Keratinocyte (primary cell): ENCODE measurements around the gene CLDN5. TPM values are rescaled to one million over a fixed set of nuclear protein-coding genes. Genes with fewer than 3 reads are reported as not detected.

Experiments used
- DNase-seq: peaks from one replicate; pipeline ENCODE4 v3.0.0-alpha.2; 2011; ENCODE audit warnings: low read depth, missing footprints, low spot score
- FAIRE-seq: peaks from 2 replicates; lab custom pipeline; 2011; peaks lifted over from hg19 to GRCh38; lab: Jason Lieb, UNC
- H2AFZ ChIP-seq: 2 replicates; pipeline ENCODE4 v1.6.0; 2012; ENCODE audit warnings: low read length, control low read depth, inconsistent platforms; ENCODE audit not compliant: control insufficient read depth
- H3K27ac ChIP-seq: 2 replicates; pipeline ENCODE4 v1.5.1; 2011; ENCODE audit warnings: low read length; ENCODE audit not compliant: control insufficient read depth, insufficient read depth
- H3K27me3 ChIP-seq: 3 replicates; pipeline ENCODE4 v1.6.0; 2011; ENCODE audit warnings: low read length; ENCODE audit not compliant: control insufficient read depth, insufficient read depth; ENCODE audit errors: extremely low read depth
- H3K36me3 ChIP-seq, 2 experiments: 2 replicates in 1 of 2; 3 replicates in 1 of 2; pipeline ENCODE4 v1.5.1; 2011; ENCODE audit warnings: low read length in 2 of 2, mild to moderate bottlenecking in 1 of 2; ENCODE audit not compliant: control insufficient read depth in 2 of 2, insufficient read depth in 2 of 2; ENCODE audit errors: extremely low read depth in 1 of 2
- H3K4me1 ChIP-seq: 3 replicates; pipeline ENCODE4 v1.5.1; 2011; ENCODE audit warnings: low read length; ENCODE audit not compliant: control insufficient read depth, insufficient read depth; ENCODE audit errors: extremely low read depth
- H3K4me2 ChIP-seq: 3 replicates; pipeline ENCODE4 v1.6.0; 2011; ENCODE audit warnings: low read depth, low read length; ENCODE audit not compliant: control insufficient read depth, insufficient read depth; ENCODE audit errors: extremely low read depth
- H3K4me3 ChIP-seq, 3 experiments: fragments of 200-600 bp in 1 of 3; sonication (generic) in 1 of 3; 2 replicates in 2 of 3; 3 replicates in 1 of 3; pipeline ENCODE4 v1.5.1; 2011 to 2016; ENCODE audit warnings: low read length in 3 of 3, mild to moderate bottlenecking in 3 of 3, control low read depth in 2 of 3, inconsistent platforms in 1 of 3, low read depth in 1 of 3, mixed read lengths in 1 of 3, mixed run types in 1 of 3, moderate library complexity in 1 of 3; ENCODE audit not compliant: control insufficient read depth in 2 of 3, insufficient read depth in 2 of 3; ENCODE audit errors: extremely low read depth in 1 of 3
- H3K79me2 ChIP-seq: 2 replicates; pipeline ENCODE4 v1.6.0; 2012; ENCODE audit warnings: low read length; ENCODE audit not compliant: control insufficient read depth, insufficient read depth
- H3K9ac ChIP-seq: 3 replicates; pipeline ENCODE4 v1.6.0; 2011; ENCODE audit warnings: low read length; ENCODE audit not compliant: control insufficient read depth, insufficient read depth; ENCODE audit errors: extremely low read depth
- H3K9me1 ChIP-seq: 3 replicates; pipeline ENCODE4 v1.6.0; 2011; ENCODE audit warnings: low read length; ENCODE audit not compliant: control insufficient read depth, insufficient read depth; ENCODE audit errors: extremely low read depth
- H3K9me3 ChIP-seq: 2 replicates; pipeline ENCODE4 v1.5.1; 2012; ENCODE audit warnings: low read depth, low read length; ENCODE audit not compliant: control insufficient read depth
- H4K20me1 ChIP-seq: 3 replicates; pipeline ENCODE4 v1.6.0; 2011; ENCODE audit warnings: low read length; ENCODE audit not compliant: control insufficient read depth, insufficient read depth; ENCODE audit errors: extremely low read depth
- CTCF ChIP-seq, 3 experiments: IDR thresholded peaks in 1 of 3; conservative IDR thresholded peaks in 1 of 3; optimal IDR thresholded peaks in 1 of 3; 2 replicates in 2 of 3; 3 replicates in 1 of 3; pipeline versions ENCODE3 to v1.5.1; 2011; ENCODE audit warnings: low read length in 3 of 3, mild to moderate bottlenecking in 3 of 3, moderate library complexity in 2 of 3, control low read depth in 1 of 3, inconsistent platforms in 1 of 3; ENCODE audit not compliant: insufficient read depth in 2 of 3; ENCODE audit errors: extremely low read depth in 1 of 3
- EZH2 ChIP-seq: IDR thresholded peaks from one replicate; pipeline ENCODE4 v1.6.1; 2012; ENCODE audit warnings: inconsistent platforms, mild to moderate bottlenecking, low read length, moderate library complexity
- dilution Hi-C: fragments of 300-500 bp; cut with MboI; formaldehyde crosslinking; loops from one replicate; pipeline ENCODE4 v1.7.0; 2020; ENCODE audit warnings: low sequenced_read_pairs; ENCODE audit not compliant: extremely low pct_ligation_motif_present
- polyA plus RNA-seq, 5 experiments: library from polyadenylated mRNA; depleted of rRNA in 3 of 5; stranded (reverse) in 3 of 5; stranded (forward) in 1 of 5; unstranded in 1 of 5; fragments of >200 nt; gene quantifications; 1 replicate in 1 of 5; 2 replicates in 3 of 5; 3 replicates in 1 of 5; pipeline versions ENCODE4 v1.2.1 to v1.2.3, GENCODE V29; 2011 to 2012; ENCODE audit warnings: missing spikeins in 2 of 5, low read depth in 1 of 5, low replicate concordance in 1 of 5

Gene CLDN5
- polyA plus RNA-seq, 1 donor (not counting 4 experiments of a cell fraction or from before 2014, with no cell fraction given) = not detected

DNA sequence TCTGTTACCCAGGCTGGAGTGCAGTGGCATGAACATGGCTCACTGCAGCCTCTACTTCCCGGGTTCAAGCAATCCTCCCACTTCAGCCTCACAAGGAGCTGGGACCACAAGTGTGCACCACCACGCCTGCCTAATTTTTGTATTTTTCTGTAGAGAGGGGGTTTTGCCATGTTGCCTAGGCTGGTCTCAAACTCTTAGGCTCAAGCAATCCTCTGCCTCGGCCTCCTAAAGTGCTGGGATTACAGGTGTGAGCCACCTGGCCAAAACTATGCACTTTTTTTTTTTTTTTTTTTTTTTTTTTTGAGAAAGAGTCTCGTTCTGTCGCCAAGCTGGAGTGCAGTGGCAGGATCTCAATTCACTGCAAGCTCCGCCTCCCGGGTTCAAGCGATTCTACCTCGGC lies 12.4 kb upstream of the CLDN5 start:
- FAIRE-seq = no peak
- dilution Hi-C loops = no loop called here
- H3K27ac ChIP-seq = no peak overlapping the region

DNA sequence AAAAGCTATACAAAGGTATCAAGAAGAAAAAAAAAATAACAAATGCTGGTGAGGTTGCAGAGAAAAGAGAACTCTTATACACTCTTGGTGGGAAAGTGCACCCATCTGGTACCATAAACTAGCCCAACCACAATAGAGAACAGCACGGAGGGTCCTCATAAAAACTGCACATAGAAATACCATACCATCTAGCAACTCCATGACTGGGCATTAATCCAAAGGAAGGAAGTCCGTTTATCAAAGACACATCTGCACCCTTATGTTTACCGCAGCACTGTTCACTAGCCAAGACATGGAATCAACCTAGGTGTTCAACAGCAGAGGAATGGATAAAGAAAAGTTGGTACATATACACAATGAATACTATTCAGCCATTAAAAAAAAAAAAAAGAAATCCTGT lies 10.8 kb upstream of the CLDN5 start:
- no peak for TF ChIP-seq CTCF (optimal IDR thresholded peaks at IDR 0.05 in 1 of 3, IDR thresholded peaks at IDR 0.05 in 1 of 3, conservative IDR thresholded peaks at IDR 0.05 in 1 of 3; ENCODE audit: extremely low read depth in 1 of 3, insufficient read depth in 2 of 3, low read length in 3 of 3)
- TF ChIP-seq EZH2 = no peak
- no peak overlapping the region for H3K9ac ChIP-seq
- no peaks in the 10 kb centered on the region for H3K9me3 ChIP-seq
- dilution Hi-C loops = no loop called here
- H3K4me2 ChIP-seq = no peak overlapping the region
- H3K9me1 ChIP-seq = no peaks in the 10 kb centered on the region
- no peaks in the 10 kb centered on the region for H3K79me2 ChIP-seq
- H3K27me3 ChIP-seq = peaks cover 7% of the 10 kb centered on the region
- no peak overlapping the region for H3K4me3 ChIP-seq
- H3K27ac ChIP-seq = no peak overlapping the region
- no peak overlapping the region for H2AFZ ChIP-seq
- FAIRE-seq (no peak), DNase-seq (no peak)
- no peaks in the 10 kb centered on the region for H4K20me1 ChIP-seq
- H3K4me1 ChIP-seq = no peaks in the 10 kb centered on the region
- H3K36me3 ChIP-seq = no peaks in the 10 kb centered on the region

More for the DNA sequence above, 12.4 kb upstream of the CLDN5 start:
- Histone ChIP-seq H2AFZ (no peak overlapping the region), H3K36me3 (no peaks in the 10 kb centered on the region), H4K20me1 (no peaks in the 10 kb centered on the region), H3K9ac (no peak overlapping the region), H3K4me1 (no peaks in the 10 kb centered on the region), H3K79me2 (no peaks in the 10 kb centered on the region), H3K4me3 (no peak overlapping the region), H3K9me1 (no peaks in the 10 kb centered on the region), H3K9me3 (no peaks in the 10 kb centered on the region), H3K4me2 (no peak overlapping the region), H3K27me3 (no peaks in the 10 kb centered on the region)
- no peak for DNase-seq
- no peak for TF ChIP-seq CTCF (optimal IDR thresholded peaks at IDR 0.05 in 1 of 3, IDR thresholded peaks at IDR 0.05 in 1 of 3, conservative IDR thresholded peaks at IDR 0.05 in 1 of 3; ENCODE audit: extremely low read depth in 1 of 3, insufficient read depth in 2 of 3, low read length in 3 of 3)
- TF ChIP-seq EZH2 = no peak
